Measurements from ENCODE around the gene AADAT. TPM values are rescaled to one million over a fixed set of nuclear protein-coding genes. Genes with fewer than 3 reads are reported as not detected.

AADAT gene
- total and polyA plus RNA-seq, 2 of the 8 experiments (the other 6 are each of a cell fraction or from before 2014, with no cell fraction given), result 6.1 to 7.7 TPM

DNA sequence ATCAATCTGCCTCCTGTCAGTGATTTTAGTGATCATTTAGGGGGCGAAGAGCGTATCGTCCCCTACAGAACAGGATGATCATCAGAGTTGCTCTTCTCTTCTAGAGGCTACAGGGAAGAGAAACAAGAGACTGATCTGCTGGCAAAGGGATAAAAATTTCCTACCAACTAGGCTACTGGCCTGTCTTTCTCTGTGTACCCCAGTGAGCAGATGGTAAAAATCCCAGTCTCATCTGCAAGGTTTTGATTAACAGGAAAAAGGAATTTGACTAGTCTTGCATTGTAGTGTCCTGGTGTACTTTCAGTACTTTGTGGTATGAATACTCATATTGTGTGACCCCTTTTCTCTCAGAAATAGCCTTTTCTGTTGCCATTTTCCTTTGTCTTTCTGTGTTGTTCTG lies 21.8 kb upstream of the AADAT start:
- Histone ChIP-seq H3K79me2 (ENCODE audit: control insufficient read depth in 1 of 2, insufficient read depth in 2 of 2, low read length in 2 of 2) (no peaks in the 10 kb centered on the region), H3K18ac (ENCODE audit: extremely low read depth, low read length) (no peak overlapping the region), H2BK12ac (ENCODE audit: low read depth, low read length) (no peak overlapping the region), H3K9me3 (ENCODE audit: insufficient read depth in 2 of 2, low read depth in 1 of 2, low read length in 1 of 2) (peaks cover 2 to 4% of the 10 kb centered on the region in 2 experiments; a peak in 2 of 4 replicates), H3K4ac (replicated peaks; ENCODE audit: insufficient read length, low read depth, low read length) (no peak overlapping the region), H3K14ac (ENCODE audit: insufficient read length) (no peak overlapping the region), H3K9ac (replicated peaks in 1 of 4; ENCODE audit: extremely low read depth in 1 of 4, low read depth in 3 of 4, low read length in 3 of 4) (no peak overlapping the region), H4K20me1 (replicated peaks in 1 of 2; ENCODE audit: control insufficient read depth in 1 of 2, insufficient read depth in 2 of 2, low read length in 2 of 2) (no peaks in the 10 kb centered on the region), H4K91ac (replicated peaks; ENCODE audit: insufficient read length, low read length) (no peak overlapping the region), H3K36me3 (ENCODE audit: control insufficient read depth in 2 of 4, insufficient read depth in 4 of 4, low read length in 3 of 4) (no peaks in the 10 kb centered on the region), H3K56ac (replicated peaks; ENCODE audit: insufficient read length, low read depth, low read length) (no peak overlapping the region), H2AK5ac (ENCODE audit: low read depth, low read length) (no peak overlapping the region), H3K27me3 (replicated peaks in 1 of 4; ENCODE audit: control insufficient read depth in 3 of 4, extremely low read depth in 1 of 4, insufficient read depth in 3 of 4, low read length in 3 of 4) (no peaks in the 10 kb centered on the region), H2BK15ac (ENCODE audit: low read length) (no peak overlapping the region), H3K4me1 (replicated peaks in 1 of 4; ENCODE audit: control insufficient read depth in 3 of 4, insufficient read depth in 4 of 4, low read length in 3 of 4) (peaks cover 3 to 14% (median 8%) of the 10 kb centered on the region in 4 experiments; a peak in 6 of 7 replicates), H4K5ac (ENCODE audit: insufficient read length, low read depth, low read length) (no peak overlapping the region), H2BK120ac (replicated peaks; ENCODE audit: low read depth, low read length) (no peak overlapping the region), H2BK20ac (ENCODE audit: low read length) (no peak overlapping the region), H3K4me2 (ENCODE audit: insufficient read depth in 1 of 2, low read depth in 2 of 2, low read length in 2 of 2) (no peak overlapping the region), H3K23me2 (ENCODE audit: low read depth, low read length) (no peaks in the 10 kb centered on the region), H3K27ac (ENCODE audit: low read depth, low read length) (no peak overlapping the region), H2AFZ (ENCODE audit: low read length) (0 out of 2 replicates have a peak overlapping the region, but pooled peaks have one; percentile 8), H3K23ac (ENCODE audit: insufficient read length) (no peak overlapping the region), H3K4me3 (ENCODE audit: extremely low read depth in 1 of 4, insufficient read depth in 2 of 4, low read depth in 3 of 4, low read length in 4 of 4) (no peak overlapping the region), H3K79me1 (ENCODE audit: low read depth, low read length) (no peaks in the 10 kb centered on the region), H4K8ac (ENCODE audit: extremely low read depth, insufficient read depth, low read length) (no peak overlapping the region), H2BK5ac (ENCODE audit: low read depth, low read length) (no peak overlapping the region)
- CTCF ChIA-PET (ENCODE audit: partially characterized antibody), result no interaction called here
- POLR2A ChIA-PET (ENCODE audit: partially characterized antibody), result no interaction called here
- WGBS, 2 experiments (ENCODE audit: extremely low coverage in 1 of 2, insufficient coverage in 1 of 2, insufficient read length in 1 of 2, insufficient replicate concordance in 2 of 2, low coverage in 1 of 2, low lambda C conversion rate in 2 of 2, missing lambda C conversion rate in 1 of 2), result 85% methylated on average over 3 of the region's 3 CpGs; no CpG with 5 or more reads in 1 of the 2 experiments
- FAIRE-seq (no peak), DNase-seq (ENCODE audit: low read depth in 1 of 2, low spot score in 2 of 2) (no peak)
- no peak for TF ChIP-seq CBX5 (IDR thresholded peaks at IDR 0.05; ENCODE audit: low read depth, low read length)
- TF ChIP-seq SP2 (IDR thresholded peaks at IDR 0.05; ENCODE audit: low read length), result no peak
- TF ChIP-seq FOSL1 (IDR thresholded peaks at IDR 0.05; ENCODE audit: insufficient read depth, low read depth, low read length), result no peak
- no peak for TF ChIP-seq PHF8 (conservative IDR thresholded peaks at IDR 0.05; ENCODE audit: low read depth, low read length)
- TF ChIP-seq POLR2A (IDR thresholded peaks at IDR 0.05; ENCODE audit: control extremely low read depth in 1 of 2, low read depth in 2 of 2, low read length in 2 of 2), result no peak
- TF ChIP-seq POU5F1 (IDR thresholded peaks at IDR 0.05; ENCODE audit: low read depth, low read length), result no peak
- TF ChIP-seq RBBP5 (IDR thresholded peaks at IDR 0.05; ENCODE audit: borderline replicate concordance, low read depth, low read length), result no peak
- TF ChIP-seq CHD1 (IDR thresholded peaks at IDR 0.05; ENCODE audit: low read depth, low read length), result no peak
- TF ChIP-seq, protein P1, sequence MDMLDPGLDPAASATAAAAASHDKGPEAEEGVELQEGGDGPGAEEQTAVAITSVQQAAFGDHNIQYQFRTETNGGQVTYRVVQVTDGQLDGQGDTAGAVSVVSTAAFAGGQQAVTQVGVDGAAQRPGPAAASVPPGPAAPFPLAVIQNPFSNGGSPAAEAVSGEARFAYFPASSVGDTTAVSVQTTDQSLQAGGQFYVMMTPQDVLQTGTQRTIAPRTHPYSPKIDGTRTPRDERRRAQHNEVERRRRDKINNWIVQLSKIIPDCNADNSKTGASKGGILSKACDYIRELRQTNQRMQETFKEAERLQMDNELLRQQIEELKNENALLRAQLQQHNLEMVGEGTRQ (IDR thresholded peaks at IDR 0.05; ENCODE audit: low read length), result no peak
- no peak for TF ChIP-seq GABPA (IDR thresholded peaks at IDR 0.05; ENCODE audit: borderline replicate concordance, insufficient read depth, low read length)
- no peak for TF ChIP-seq SIX5 (IDR thresholded peaks at IDR 0.05; ENCODE audit: low read depth, low read length)
- TF ChIP-seq SP1 (IDR thresholded peaks at IDR 0.05; ENCODE audit: low read depth, low read length), result no peak
- no peak for TF ChIP-seq CBX8 (IDR thresholded peaks at IDR 0.05; ENCODE audit: borderline replicate concordance, low read depth, low read length)
- no peak for TF ChIP-seq TAF7 (optimal IDR thresholded peaks at IDR 0.05; ENCODE audit: borderline replicate concordance, low read depth, low read length)
- no peak for TF ChIP-seq KDM1A (IDR thresholded peaks at IDR 0.05; ENCODE audit: borderline replicate concordance, low read length)

Data from H1 (cell line).